ENCODE results near the gene ZNF771. TPM values are rescaled to one million over a fixed set of nuclear protein-coding genes. Genes with fewer than 3 reads are reported as not detected.

The ZNF771 gene
- total RNA-seq, 1 experiment from 2014 or later = 11.0 TPM

DNA sequence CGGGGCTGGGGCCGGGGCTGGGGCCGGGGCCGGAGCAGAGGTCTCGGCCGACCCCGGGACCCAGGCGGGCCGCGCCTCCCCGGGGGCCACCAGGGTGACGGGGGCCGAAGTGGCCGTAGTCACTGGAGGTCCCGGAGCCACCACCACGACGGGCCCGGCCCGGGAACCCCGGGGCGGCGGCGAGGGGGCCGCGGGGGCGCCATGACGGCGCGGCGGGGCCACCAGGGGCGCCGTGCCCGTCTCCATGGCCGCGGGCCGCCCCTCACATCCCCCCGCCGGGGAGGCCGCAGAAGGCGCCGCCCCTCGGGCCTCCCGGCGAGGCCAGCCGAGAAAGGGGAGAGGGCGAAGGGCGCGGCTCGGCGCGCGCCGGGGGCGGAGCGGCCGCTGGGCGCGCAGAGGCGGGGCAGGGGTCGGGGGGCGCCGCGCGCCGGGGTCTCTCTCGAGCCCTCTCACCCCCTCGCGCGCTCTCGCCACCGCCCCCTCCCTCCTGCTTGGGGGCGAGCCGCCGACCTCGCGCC is 37.4 kb upstream of the ZNF771 start:
- ChIA-PET POLR2A (interaction anchor here (0.6 to 1.9 kb wide), 5 partner anchors 14 to 295 kb away, joined by 5 to 15 read pairs (median 7); partner anchors contain the start of genes CD2BP2 and ZNF771), RAD21 (ENCODE audit: low non-redundant PET in 1 of 2, low total read pairs in 2 of 2, uncharacterized antibody in 2 of 2, unreplicated experiment in 2 of 2) (no interaction called here), CTCF (interaction anchor here (1.0 to 2.2 kb wide), 7 partner anchors 15 to 327 kb away, joined by 3 to 17 read pairs (median 4); partner anchors contain the start of genes CD2BP2 and DCTPP1)
- H3K27me3 ChIP-seq (ENCODE audit: insufficient read depth, low read length) = no peaks in the 10 kb centered on the region
- H3K9me2 ChIP-seq (ENCODE audit: insufficient read depth) = no peaks in the 10 kb centered on the region
- peaks cover 18 to 30% of the 10 kb centered on the region in 2 experiments for H3K4me1 ChIP-seq (ENCODE audit: control insufficient read depth in 1 of 2, insufficient read depth in 2 of 2, low read length in 2 of 2)
- TF ChIP-seq TCF7L2 (IDR thresholded peaks at IDR 0.05; ENCODE audit: borderline replicate concordance, extremely low read depth, insufficient read depth, insufficient read length) (no peak), ZBTB33 (IDR thresholded peaks at IDR 0.05; ENCODE audit: extremely low read depth, insufficient replicate concordance, low read length) (no peak), ATF3 (IDR thresholded peaks at IDR 0.05) (no peak), ZFX (IDR thresholded peaks at IDR 0.05) (peak; percentile 88), YY1 (IDR thresholded peaks at IDR 0.05; ENCODE audit: extremely low read depth, insufficient replicate concordance, low read depth, low read length) (no peak), REST (IDR thresholded peaks at IDR 0.05; ENCODE audit: low read depth) (no peak), POLR2A (IDR thresholded peaks at IDR 0.05; ENCODE audit: borderline replicate concordance, extremely low read depth, insufficient read depth, insufficient read length) (peak; percentile 33), RAD21 (IDR thresholded peaks at IDR 0.05; ENCODE audit: low read depth) (no peak), POLR2AphosphoS5 (IDR thresholded peaks at IDR 0.05; ENCODE audit: low read depth, low read length) (peak; percentile 69), SP1 (IDR thresholded peaks at IDR 0.05; ENCODE audit: low read depth) (no peak), EZH2 (IDR thresholded peaks at IDR 0.05) (no peak), ZNF274 (IDR thresholded peaks at IDR 0.05; ENCODE audit: low read depth, low read length) (no peak), CBX3 (IDR thresholded peaks at IDR 0.05; ENCODE audit: low read depth) (no peak), EZH2phosphoT487 (IDR thresholded peaks at IDR 0.05; ENCODE audit: borderline replicate concordance) (no peak), SRF (IDR thresholded peaks at IDR 0.05; ENCODE audit: low read depth) (no peak), JUND (IDR thresholded peaks at IDR 0.05) (no peak), ELF1 (IDR thresholded peaks at IDR 0.05; ENCODE audit: borderline replicate concordance, low read depth) (no peak), FOSL1 (IDR thresholded peaks at IDR 0.05; ENCODE audit: low read depth) (no peak), CEBPB (IDR thresholded peaks at IDR 0.05; ENCODE audit: low read depth) (no peak), SIN3A (IDR thresholded peaks at IDR 0.05; ENCODE audit: low read depth) (no peak)
- TF ChIP-seq, protein P1, sequence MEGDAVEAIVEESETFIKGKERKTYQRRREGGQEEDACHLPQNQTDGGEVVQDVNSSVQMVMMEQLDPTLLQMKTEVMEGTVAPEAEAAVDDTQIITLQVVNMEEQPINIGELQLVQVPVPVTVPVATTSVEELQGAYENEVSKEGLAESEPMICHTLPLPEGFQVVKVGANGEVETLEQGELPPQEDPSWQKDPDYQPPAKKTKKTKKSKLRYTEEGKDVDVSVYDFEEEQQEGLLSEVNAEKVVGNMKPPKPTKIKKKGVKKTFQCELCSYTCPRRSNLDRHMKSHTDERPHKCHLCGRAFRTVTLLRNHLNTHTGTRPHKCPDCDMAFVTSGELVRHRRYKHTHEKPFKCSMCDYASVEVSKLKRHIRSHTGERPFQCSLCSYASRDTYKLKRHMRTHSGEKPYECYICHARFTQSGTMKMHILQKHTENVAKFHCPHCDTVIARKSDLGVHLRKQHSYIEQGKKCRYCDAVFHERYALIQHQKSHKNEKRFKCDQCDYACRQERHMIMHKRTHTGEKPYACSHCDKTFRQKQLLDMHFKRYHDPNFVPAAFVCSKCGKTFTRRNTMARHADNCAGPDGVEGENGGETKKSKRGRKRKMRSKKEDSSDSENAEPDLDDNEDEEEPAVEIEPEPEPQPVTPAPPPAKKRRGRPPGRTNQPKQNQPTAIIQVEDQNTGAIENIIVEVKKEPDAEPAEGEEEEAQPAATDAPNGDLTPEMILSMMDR (IDR thresholded peaks at IDR 0.05 in 2 of 3, conservative IDR thresholded peaks at IDR 0.05 in 1 of 3; ENCODE audit: borderline replicate concordance in 1 of 3, insufficient read depth in 1 of 3, low read depth in 2 of 3, low read length in 2 of 3) = no peak
- H2AFZ ChIP-seq (ENCODE audit: low read depth, low read length, poor library complexity, severe bottlenecking) = no peak overlapping the region
- peak; percentile 22 for ATAC-seq
- peak overlapping the region; percentile 84 for H3K27ac ChIP-seq (ENCODE audit: low read depth, low read length)
- no peaks in the 10 kb centered on the region for H4K20me1 ChIP-seq (ENCODE audit: insufficient read depth)
- H3K4me3 ChIP-seq (replicated peaks in 1 of 2; ENCODE audit: low read depth in 1 of 2, low read length in 2 of 2) = peak overlapping the region; percentile 79 to 87
- peaks cover 49% of the 10 kb centered on the region for H3K79me2 ChIP-seq (ENCODE audit: insufficient read depth, low read length)
- H3K9ac ChIP-seq (ENCODE audit: low read length) = peak overlapping the region; percentile 82
- intact Hi-C loops (cut with micrococcal nuclease) = loop anchor here (2.0 kb wide), 1 partner anchor 39 kb away; no protein-coding TSS in a partner anchor
- peak overlapping the region; percentile 92 for H3K4me2 ChIP-seq (ENCODE audit: low read length)
- no peaks in the 10 kb centered on the region for H3K9me3 ChIP-seq (ENCODE audit: control insufficient read depth in 1 of 2, insufficient read depth in 1 of 2, low read depth in 1 of 2, low read length in 2 of 2)
- BruUV-seq (replicated peaks) = no TSS peak
- no peak for DNase-seq (ENCODE audit: low read depth, low spot score)
- H3K36me3 ChIP-seq (ENCODE audit: control insufficient read depth in 1 of 2, insufficient read depth in 2 of 2, low read length in 2 of 2) = peaks cover 12 to 14% of the 10 kb centered on the region in 2 experiments
